Fibroblast of skin of abdomen (primary cell): ENCODE measurements around the gene HACD3.
A peak's percentile ranks its signal among the peaks of the same experiment; 100 is the strongest.
"Not testable (repeated sequence)": the region's sequence is repeated elsewhere in the genome, so short reads cannot be mapped to it uniquely, and the experiment has no call there.

Source experiments
- DNase-seq: peaks from one replicate; pipeline ENCODE4 v3.0.0-alpha.2; 2013

The HACD3 gene

GRCh38 chr15:65603134-65603533 lies 72.9 kb downstream of the HACD3 start:
- no peak for DNase-seq

DNA sequence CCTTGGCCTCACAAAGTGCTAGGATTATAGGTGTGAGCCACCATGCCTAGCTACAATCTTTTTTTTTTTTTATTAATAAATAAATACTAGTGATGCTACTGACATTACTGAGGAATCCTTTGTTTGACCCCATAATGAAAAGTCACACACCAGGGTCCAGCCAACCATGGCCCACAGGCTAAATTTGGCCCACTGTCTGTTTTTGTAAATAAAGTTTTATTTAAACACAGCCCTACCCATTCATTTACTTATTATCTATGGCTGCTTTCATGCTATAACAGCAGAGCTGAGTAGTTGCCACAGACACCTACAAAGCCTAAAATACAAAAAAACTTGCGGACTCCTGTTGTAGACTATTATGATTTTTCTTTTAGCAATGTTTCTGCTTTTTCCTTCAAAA lies 73.3 kb downstream of the HACD3 start:
- no peak for DNase-seq

GRCh38 chr15:65610871-65611718 lies 80.8 kb downstream of the HACD3 start, which contains the start of gene INTS14:
Gene INTS14 (minus strand): TSS chr15:65611131. CDS start chr15:65607380, 3,751 bp downstream.
- peak; percentile 96 for DNase-seq

GRCh38 chr15:65611888-65612615 lies 81.8 kb downstream of the HACD3 start:
- DNase-seq = no peak

- DNase-seq = no peak
Measured at GRCh38 chr15:65612616-65612946, 82.3 kb downstream of the HACD3 start.

- no peak for DNase-seq
Measured at GRCh38 chr15:65612949-65613744, 82.9 kb downstream of the HACD3 start.

DNA sequence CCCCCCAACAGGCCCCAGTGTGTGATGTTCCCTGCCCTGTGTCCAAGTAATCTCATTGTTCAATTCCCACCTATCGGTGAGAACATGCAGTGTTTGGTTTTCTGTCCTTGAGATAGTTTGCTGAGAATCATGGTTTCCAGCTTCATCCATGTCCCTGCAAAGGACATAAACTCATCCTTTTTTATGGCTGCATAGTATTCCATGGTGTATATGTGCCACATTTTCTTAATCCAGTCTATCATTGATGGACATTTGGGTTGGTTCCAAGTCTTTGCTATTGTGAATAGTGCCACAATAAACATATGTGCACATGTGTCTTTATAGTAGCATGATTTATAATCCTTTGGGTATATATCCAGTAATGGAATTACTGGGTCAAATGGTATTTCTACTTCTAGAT lies 85.6 kb downstream of the HACD3 start:
- DNase-seq = not testable (repeated sequence)

GRCh38 chr15:65618560-65619109 lies 88.4 kb downstream of the HACD3 start:
- no peak for DNase-seq

DNA sequence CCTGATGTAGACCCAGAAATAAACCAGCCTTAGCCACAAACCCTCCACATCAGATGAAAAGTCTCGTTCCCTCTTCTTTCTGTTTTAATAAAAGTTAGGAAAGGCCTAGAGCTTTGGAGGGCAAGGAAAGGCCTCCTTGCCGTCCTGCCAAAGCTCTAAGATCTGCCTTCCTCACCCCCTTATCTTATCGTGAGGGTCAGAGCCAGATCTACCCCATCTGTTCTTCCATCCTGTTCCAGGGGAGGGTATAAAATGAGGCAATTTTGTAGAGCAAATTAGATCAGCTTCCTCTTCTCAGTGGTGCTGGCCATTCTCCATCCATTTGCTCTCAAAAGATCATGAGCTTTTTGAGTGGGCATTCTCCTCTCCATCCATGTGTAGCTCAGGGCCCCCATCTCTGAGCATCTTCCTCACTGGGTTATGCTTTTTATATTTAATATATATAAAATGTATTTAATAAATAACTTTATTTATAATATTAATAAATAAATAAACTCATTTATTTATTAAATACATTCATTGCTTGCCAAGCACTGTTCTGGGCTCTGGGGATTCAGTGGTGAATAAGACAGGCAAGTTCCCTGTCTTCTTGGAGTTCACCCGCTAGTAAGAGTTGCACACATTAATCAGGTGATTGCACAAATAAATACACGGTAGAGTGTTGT lies 89.5 kb downstream of the HACD3 start:
- no peak for DNase-seq

GRCh38 chr15:65620833-65621232 lies 90.6 kb downstream of the HACD3 start:
- no peak for DNase-seq

DNA sequence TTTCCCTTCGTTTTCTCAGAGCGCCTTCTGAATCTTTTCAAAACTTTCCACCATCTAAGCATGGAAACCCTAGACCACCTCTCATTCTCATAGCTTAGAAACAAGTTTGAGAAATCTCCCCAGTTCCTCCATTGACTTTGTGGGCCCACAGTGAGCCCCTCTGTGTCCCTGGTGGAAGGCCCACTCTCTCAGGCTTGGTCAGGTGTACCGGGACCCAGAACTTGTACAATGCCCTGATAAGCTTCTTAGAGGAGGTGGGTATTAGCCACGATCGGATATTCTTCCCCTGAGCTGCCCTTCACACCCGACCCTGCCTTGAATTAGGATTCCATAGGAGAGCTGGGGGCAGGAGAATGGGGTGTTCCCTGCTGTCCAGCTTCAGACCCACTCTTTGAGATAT lies 91.4 kb downstream of the HACD3 start, which contains the start of gene SLC24A1:
Gene SLC24A1, plus strand, starts transcription at position 301 of the 400 bp plus-strand sequence. CDS start 2,143 bp downstream, outside the sequence.
- no peak for DNase-seq

GRCh38 chr15:65623103-65623502 lies 92.8 kb downstream of the HACD3 start:
- no peak for DNase-seq

- no peak for DNase-seq
Measured at GRCh38 chr15:65626856-65627255, 96.6 kb downstream of the HACD3 start.
